GM21786 (cell line): ENCODE data around the gene USP33.
"Not testable (repeated sequence)": the region's sequence is repeated elsewhere in the genome, so short reads cannot be mapped to it uniquely, and the experiment has no call there.

Experiments
- ATAC-seq: cut with Tn5 transposase; IDR thresholded peaks from one replicate; pipeline ENCODE4 v1.9.1; 2021; ENCODE audit not compliant: unreplicated experiment

The USP33 gene

GRCh38 chr1:77741316-77741715 lies 18.3 kb downstream of the USP33 start:
- ATAC-seq, result no peak

- no peak for ATAC-seq
These were observed 20.4 kb downstream of the USP33 start for GRCh38 chr1:77739235-77739634.

GRCh38 chr1:77732090-77732489 lies 27.6 kb downstream of the USP33 start:
- ATAC-seq, result no peak

GRCh38 chr1:77725706-77726105 lies 33.9 kb downstream of the USP33 start:
- no peak for ATAC-seq

- ATAC-seq, result no peak
These were observed 41.5 kb downstream of the USP33 start for GRCh38 chr1:77718181-77718580.

GRCh38 chr1:77716065-77716464 lies 43.6 kb downstream of the USP33 start:
- ATAC-seq, result no peak

- no peak for ATAC-seq
These were observed 49.9 kb downstream of the USP33 start for GRCh38 chr1:77709727-77710126.

- no peak for ATAC-seq
These were observed 53.3 kb downstream of the USP33 start for GRCh38 chr1:77706321-77706720.

- no peak for ATAC-seq
These were observed 54.9 kb downstream of the USP33 start for GRCh38 chr1:77704736-77705135.

- ATAC-seq, result not testable (repeated sequence)
These were observed 60.0 kb downstream of the USP33 start for GRCh38 chr1:77699673-77700072.

GRCh38 chr1:77697441-77697840 lies 62.2 kb downstream of the USP33 start:
- no peak for ATAC-seq

- peak; percentile 52 for ATAC-seq
These were observed 70.7 kb downstream of the USP33 start for GRCh38 chr1:77688939-77689338.

- ATAC-seq, result no peak
These were observed 72.1 kb downstream of the USP33 start for GRCh38 chr1:77687519-77687906.

- no peak for ATAC-seq
These were observed 72.7 kb downstream of the USP33 start for GRCh38 chr1:77686796-77687518.

- ATAC-seq, result peak; percentile 71
These were observed 76.2 kb downstream of the USP33 start for GRCh38 chr1:77683160-77684148.

GRCh38 chr1:77682460-77683159 lies 77.0 kb downstream of the USP33 start, which contains the start of gene ZZZ3:
ZZZ3 (minus strand) TSS chr1:77682658; CDS start chr1:77633354, 49,304 bp downstream.
- peak; percentile 71 for ATAC-seq

GRCh38 chr1:77680173-77680572 lies 79.5 kb downstream of the USP33 start:
- ATAC-seq, result no peak

GRCh38 chr1:77678660-77679610 lies 80.7 kb downstream of the USP33 start:
- no peak for ATAC-seq

GRCh38 chr1:77674807-77675206 lies 84.8 kb downstream of the USP33 start:
- ATAC-seq, result not testable (repeated sequence)

GRCh38 chr1:77673716-77674355 lies 85.8 kb downstream of the USP33 start:
- no peak for ATAC-seq
